Fibroblast of lung (primary cell): ENCODE results near the gene SCRT2.

Experiments
- CTCF ChIP-seq, 2 donors: IDR thresholded peaks in 1 of 2; conservative IDR thresholded peaks in 1 of 2; 1 replicate in 1 of 2; 2 replicates in 1 of 2; pipeline ENCODE4 v1.5.1; 2011 to 2012; ENCODE audit warnings: low read length in 2 of 2, control low read depth in 1 of 2, inconsistent platforms in 1 of 2, low read depth in 1 of 2, mild to moderate bottlenecking in 1 of 2
- EZH2 ChIP-seq: IDR thresholded peaks from 2 replicates; pipeline ENCODE4 v1.5.1; 2012; ENCODE audit warnings: low read length, control low read depth, mild to moderate bottlenecking; ENCODE audit errors: missing control alignments

DNA sequence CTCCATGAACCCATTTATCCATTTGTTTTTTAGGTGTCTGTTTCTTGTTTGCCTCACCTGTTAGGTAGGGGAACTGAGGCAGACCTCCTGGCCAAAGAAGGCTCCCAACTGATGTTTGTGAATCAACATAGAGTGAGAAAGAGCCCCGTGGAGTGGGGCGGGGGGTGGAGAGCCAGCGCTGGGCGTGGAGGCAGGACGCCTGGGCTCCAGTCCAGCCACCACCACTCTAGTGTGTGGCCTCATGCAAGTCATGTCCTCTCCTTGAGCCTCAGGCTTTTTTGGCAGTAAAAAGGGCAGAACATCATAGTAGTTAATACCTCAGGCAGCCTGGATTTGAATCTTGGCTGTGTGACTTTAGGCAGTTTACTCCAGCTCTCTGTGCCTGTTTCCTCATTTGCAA is 42.2 kb upstream of the SCRT2 start:
- no peak for TF ChIP-seq EZH2
- no peak for TF ChIP-seq CTCF (conservative IDR thresholded peaks at IDR 0.05 in 1 of 2, IDR thresholded peaks at IDR 0.05 in 1 of 2; ENCODE audit: low read depth in 1 of 2, low read length in 2 of 2)
